HCT116 (cell line): Measurements from ENCODE around the gene FGFBP1. TPM values are rescaled to one million over a fixed set of nuclear protein-coding genes. Genes with fewer than 3 reads are reported as not detected.

Source experiments
- ATAC-seq: fragments of 200-7000 bp; cut with Tn5 transposase; 2 replicates; pipeline ENCODE4 v1.9.1; 2020; ENCODE audit warnings: mild to moderate bottlenecking, moderate library complexity
- BruUV-seq: library from RNA; stranded (reverse); fragments of 400-500 nt; replicated peaks from 2 replicates; lab custom pipeline; 2021; lab: Mats Ljungman, UMichigan
- CTCF ChIA-PET: fragments of 300-600 bp; sonication (Branson Sonifier 250); formaldehyde crosslinking; loops from one replicate; lab custom pipeline; 2021; ENCODE audit warnings: antibody characterized with exemption; lab: Charles Lee
- POLR2A ChIA-PET: fragments of 300-600, 350-600 bp; sonication (Branson Sonifier 250); formaldehyde crosslinking; loops from one replicate; lab custom pipeline; 2021; ENCODE audit warnings: antibody characterized with exemption; lab: Charles Lee
- RAD21 ChIA-PET, 2 experiments: fragments of 300-600 bp; sonication (Branson Sonifier 250); formaldehyde crosslinking; loops; one replicate each; lab custom pipeline; 2023; ENCODE audit warnings: low total read pairs in 2 of 2; ENCODE audit not compliant: uncharacterized antibody in 2 of 2, unreplicated experiment in 2 of 2, low non-redundant PET in 1 of 2; lab: Charles Lee
- DNase-seq: peaks from one replicate; pipeline ENCODE4 v3.0.0-alpha.2; 2010; ENCODE audit warnings: low read depth, low spot score
- H2AFZ ChIP-seq: fragments of 200-600 bp; shearing (Covaris generic), sonication (generic); 2 replicates; pipeline ENCODE4 v1.6.1; 2017; ENCODE audit warnings: low read depth, mixed run types, mixed read lengths, antibody characterized with exemption, low read length; ENCODE audit not compliant: poor library complexity, severe bottlenecking
- H3K27ac ChIP-seq: 2 replicates; pipeline ENCODE4 v1.5.1; 2012; ENCODE audit warnings: low read depth, low read length
- H3K27me3 ChIP-seq: fragments of 200-600 bp; sonication (generic); 2 replicates; pipeline ENCODE4 v1.6.1; 2016; ENCODE audit warnings: mixed run types, low read length, mixed read lengths; ENCODE audit not compliant: insufficient read depth
- H3K36me3 ChIP-seq, 2 experiments: fragments of 200-500 bp in 1 of 2; fragments of 200-600 bp in 1 of 2; sonication (Bioruptor generic) in 1 of 2; sonication (generic) in 1 of 2; 2 replicates each; pipeline versions ENCODE4 v1.5.1 to v1.6.1; 2014 to 2016; ENCODE audit warnings: low read length in 2 of 2, inconsistent platforms in 1 of 2, mixed read lengths in 1 of 2, mixed run types in 1 of 2; ENCODE audit not compliant: insufficient read depth in 2 of 2, control insufficient read depth in 1 of 2
- H3K4me1 ChIP-seq, 2 experiments: fragments of 200-600 bp in 1 of 2; sonication (generic) in 1 of 2; 2 replicates each; pipeline versions ENCODE4 v1.5.1 to v1.6.1; 2012 to 2017; ENCODE audit warnings: low read length in 2 of 2, inconsistent platforms in 1 of 2, mild to moderate bottlenecking in 1 of 2, mixed read lengths in 1 of 2, mixed run types in 1 of 2, moderate library complexity in 1 of 2; ENCODE audit not compliant: insufficient read depth in 2 of 2, control insufficient read depth in 1 of 2
- H3K4me2 ChIP-seq: fragments of 200-600 bp; sonication (generic); 2 replicates; pipeline ENCODE4 v1.6.1; 2017; ENCODE audit warnings: mixed run types, low read length, mixed read lengths
- H3K4me3 ChIP-seq, 2 experiments: fragments of 200-600 bp in 1 of 2; sonication (generic) in 1 of 2; replicated peaks in 1 of 2; 2 replicates each; pipeline ENCODE4 v1.5.1; 2011 to 2016; ENCODE audit warnings: low read length in 2 of 2, control low read depth in 1 of 2, low read depth in 1 of 2, mild to moderate bottlenecking in 1 of 2, mixed read lengths in 1 of 2, mixed run types in 1 of 2
- H3K79me2 ChIP-seq: fragments of 200-600 bp; sonication (generic); 2 replicates; pipeline ENCODE4 v1.6.1; 2017; ENCODE audit warnings: mild to moderate bottlenecking, mixed run types, low read length, moderate library complexity, mixed read lengths; ENCODE audit not compliant: insufficient read depth
- H3K9ac ChIP-seq: fragments of 200-600 bp; sonication (generic); 2 replicates; pipeline ENCODE4 v1.6.1; 2016; ENCODE audit warnings: low read length, mixed read lengths
- H3K9me2 ChIP-seq: fragments of 200-600 bp; sonication (generic), shearing (Covaris generic); 2 replicates; pipeline ENCODE4 v1.6.1; 2017; ENCODE audit warnings: mixed run types, mild to moderate bottlenecking, moderate library complexity; ENCODE audit not compliant: insufficient read depth
- H3K9me3 ChIP-seq, 2 experiments: fragments of 200-500 bp in 1 of 2; fragments of 200-600 bp in 1 of 2; sonication (Bioruptor generic) in 1 of 2; sonication (generic) in 1 of 2; 2 replicates each; pipeline ENCODE4 v1.6.1; 2014 to 2017; ENCODE audit warnings: low read length in 2 of 2, mixed read lengths in 2 of 2, inconsistent platforms in 1 of 2, low read depth in 1 of 2, mild to moderate bottlenecking in 1 of 2, mixed run types in 1 of 2, moderate library complexity in 1 of 2; ENCODE audit not compliant: control insufficient read depth in 1 of 2, insufficient read depth in 1 of 2
- H4K20me1 ChIP-seq: fragments of 200-600 bp; sonication (generic), shearing (Covaris generic); 2 replicates; pipeline ENCODE4 v1.6.1; 2017; ENCODE audit warnings: mixed run types, mild to moderate bottlenecking, moderate library complexity; ENCODE audit not compliant: insufficient read depth
- CEBPB ChIP-seq: IDR thresholded peaks from 2 replicates; pipeline ENCODE4 v1.6.1; 2012; ENCODE audit warnings: low read depth
- SIN3A ChIP-seq: IDR thresholded peaks from 2 replicates; pipeline ENCODE4 v1.6.1; 2012; ENCODE audit warnings: low read depth
- SP1 ChIP-seq: IDR thresholded peaks from 2 replicates; pipeline ENCODE4 v1.6.1; 2012; ENCODE audit warnings: low read depth
- intact Hi-C: fragments of 100-400 bp; cut with micrococcal nuclease; formaldehyde crosslinking; loops from 2 replicates; pipeline ENCODE4 v1.10.0; 2022
- total RNA-seq: library from RNA; stranded (reverse); gene quantifications from one replicate; pipeline ENCODE4 v1.2.1, GENCODE V29; 2021; ENCODE audit not compliant: unreplicated experiment
- TF ChIP-seq, protein P1 (sequence below): IDR thresholded peaks from 2 replicates; pipeline ENCODE4 v1.6.1; 2012
- TF ChIP-seq, protein P2 (sequence below), 3 experiments: fragments of 200-600 bp in 1 of 3; sonication (generic) in 1 of 3; IDR thresholded peaks in 2 of 3; conservative IDR thresholded peaks in 1 of 3; 2 replicates each; pipeline ENCODE4 v1.5.1; 2012 to 2017; ENCODE audit warnings: low read depth in 2 of 3, low read length in 2 of 3, antibody characterized with exemption in 1 of 3, borderline replicate concordance in 1 of 3, control low read depth in 1 of 3, mild to moderate bottlenecking in 1 of 3, mixed read lengths in 1 of 3, mixed run types in 1 of 3, moderate library complexity in 1 of 3; ENCODE audit not compliant: insufficient read depth in 1 of 3
- TF ChIP-seq, protein P3 (sequence below): IDR thresholded peaks from 2 replicates; pipeline ENCODE4 v1.6.1; 2012; ENCODE audit warnings: low read depth

FGFBP1 gene
- total RNA-seq, 1 experiment from 2014 or later: 8.7 TPM

DNA sequence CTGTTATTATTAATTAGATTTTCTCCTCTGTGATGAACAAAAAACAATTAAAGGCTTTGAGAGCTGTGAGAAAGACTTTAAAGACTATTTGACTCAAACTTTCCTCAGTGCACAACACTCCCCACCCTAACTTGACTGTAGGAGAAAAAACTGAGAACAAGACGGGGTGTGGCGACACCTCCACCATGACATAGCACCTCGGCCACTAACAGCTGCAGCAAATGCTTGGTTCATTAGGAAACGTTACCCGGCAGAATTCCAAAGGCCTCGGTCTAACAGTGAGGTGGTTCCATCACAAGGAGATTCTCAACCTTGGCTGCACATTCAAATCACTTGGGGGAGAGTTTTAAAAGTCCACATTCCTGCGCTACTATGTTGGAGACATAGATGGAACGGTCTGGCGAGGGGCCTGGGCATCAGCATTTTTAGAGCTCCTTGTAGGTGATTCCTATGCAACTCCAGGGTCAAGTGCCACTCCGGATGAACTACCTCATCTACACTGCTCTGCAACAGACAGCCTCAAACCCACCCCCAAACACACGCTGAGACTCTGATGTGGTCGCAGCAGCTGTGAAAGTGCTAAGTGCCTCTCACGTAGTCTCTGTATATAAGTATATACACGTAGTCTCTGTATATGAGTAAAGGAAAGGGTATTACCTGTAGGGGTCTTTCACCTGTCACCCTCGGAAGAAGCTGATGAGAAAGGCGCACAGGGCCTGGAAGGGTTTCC is 23.4 kb upstream of the FGFBP1 start:
- BruUV-seq: no TSS peak

More for the DNA sequence above, 23.4 kb upstream of the FGFBP1 start:
- no peak overlapping the region for H3K9ac ChIP-seq
- ChIA-PET CTCF (interaction anchor here (1.0 to 2.8 kb wide), 3 partner anchors 79 to 303 kb away, joined by 4 to 32 read pairs (median 5); no protein-coding TSS in a partner anchor), POLR2A (no interaction called here)
- no peaks in the 10 kb centered on the region; a peak in 1 of 4 replicates for H3K9me3 ChIP-seq
- H3K79me2 ChIP-seq: no peaks in the 10 kb centered on the region
- DNase-seq (no peak), ATAC-seq (no peak)
- no peaks in the 10 kb centered on the region for H4K20me1 ChIP-seq
- no peaks in the 10 kb centered on the region for H3K36me3 ChIP-seq
- peaks cover 0 to 7% of the 10 kb centered on the region in 2 experiments; a peak in 1 of 4 replicates for H3K4me1 ChIP-seq
- TF ChIP-seq CEBPB (no peak), SIN3A (no peak), SP1 (no peak)
- TF ChIP-seq, protein P1, sequence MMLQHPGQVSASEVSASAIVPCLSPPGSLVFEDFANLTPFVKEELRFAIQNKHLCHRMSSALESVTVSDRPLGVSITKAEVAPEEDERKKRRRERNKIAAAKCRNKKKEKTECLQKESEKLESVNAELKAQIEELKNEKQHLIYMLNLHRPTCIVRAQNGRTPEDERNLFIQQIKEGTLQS: no peak
- TF ChIP-seq, protein P2, sequence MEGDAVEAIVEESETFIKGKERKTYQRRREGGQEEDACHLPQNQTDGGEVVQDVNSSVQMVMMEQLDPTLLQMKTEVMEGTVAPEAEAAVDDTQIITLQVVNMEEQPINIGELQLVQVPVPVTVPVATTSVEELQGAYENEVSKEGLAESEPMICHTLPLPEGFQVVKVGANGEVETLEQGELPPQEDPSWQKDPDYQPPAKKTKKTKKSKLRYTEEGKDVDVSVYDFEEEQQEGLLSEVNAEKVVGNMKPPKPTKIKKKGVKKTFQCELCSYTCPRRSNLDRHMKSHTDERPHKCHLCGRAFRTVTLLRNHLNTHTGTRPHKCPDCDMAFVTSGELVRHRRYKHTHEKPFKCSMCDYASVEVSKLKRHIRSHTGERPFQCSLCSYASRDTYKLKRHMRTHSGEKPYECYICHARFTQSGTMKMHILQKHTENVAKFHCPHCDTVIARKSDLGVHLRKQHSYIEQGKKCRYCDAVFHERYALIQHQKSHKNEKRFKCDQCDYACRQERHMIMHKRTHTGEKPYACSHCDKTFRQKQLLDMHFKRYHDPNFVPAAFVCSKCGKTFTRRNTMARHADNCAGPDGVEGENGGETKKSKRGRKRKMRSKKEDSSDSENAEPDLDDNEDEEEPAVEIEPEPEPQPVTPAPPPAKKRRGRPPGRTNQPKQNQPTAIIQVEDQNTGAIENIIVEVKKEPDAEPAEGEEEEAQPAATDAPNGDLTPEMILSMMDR (IDR thresholded peaks at IDR 0.05 in 2 of 3, conservative IDR thresholded peaks at IDR 0.05 in 1 of 3; ENCODE audit: borderline replicate concordance in 1 of 3, insufficient read depth in 1 of 3, low read depth in 2 of 3, low read length in 2 of 3): no peak
- TF ChIP-seq, protein P3, sequence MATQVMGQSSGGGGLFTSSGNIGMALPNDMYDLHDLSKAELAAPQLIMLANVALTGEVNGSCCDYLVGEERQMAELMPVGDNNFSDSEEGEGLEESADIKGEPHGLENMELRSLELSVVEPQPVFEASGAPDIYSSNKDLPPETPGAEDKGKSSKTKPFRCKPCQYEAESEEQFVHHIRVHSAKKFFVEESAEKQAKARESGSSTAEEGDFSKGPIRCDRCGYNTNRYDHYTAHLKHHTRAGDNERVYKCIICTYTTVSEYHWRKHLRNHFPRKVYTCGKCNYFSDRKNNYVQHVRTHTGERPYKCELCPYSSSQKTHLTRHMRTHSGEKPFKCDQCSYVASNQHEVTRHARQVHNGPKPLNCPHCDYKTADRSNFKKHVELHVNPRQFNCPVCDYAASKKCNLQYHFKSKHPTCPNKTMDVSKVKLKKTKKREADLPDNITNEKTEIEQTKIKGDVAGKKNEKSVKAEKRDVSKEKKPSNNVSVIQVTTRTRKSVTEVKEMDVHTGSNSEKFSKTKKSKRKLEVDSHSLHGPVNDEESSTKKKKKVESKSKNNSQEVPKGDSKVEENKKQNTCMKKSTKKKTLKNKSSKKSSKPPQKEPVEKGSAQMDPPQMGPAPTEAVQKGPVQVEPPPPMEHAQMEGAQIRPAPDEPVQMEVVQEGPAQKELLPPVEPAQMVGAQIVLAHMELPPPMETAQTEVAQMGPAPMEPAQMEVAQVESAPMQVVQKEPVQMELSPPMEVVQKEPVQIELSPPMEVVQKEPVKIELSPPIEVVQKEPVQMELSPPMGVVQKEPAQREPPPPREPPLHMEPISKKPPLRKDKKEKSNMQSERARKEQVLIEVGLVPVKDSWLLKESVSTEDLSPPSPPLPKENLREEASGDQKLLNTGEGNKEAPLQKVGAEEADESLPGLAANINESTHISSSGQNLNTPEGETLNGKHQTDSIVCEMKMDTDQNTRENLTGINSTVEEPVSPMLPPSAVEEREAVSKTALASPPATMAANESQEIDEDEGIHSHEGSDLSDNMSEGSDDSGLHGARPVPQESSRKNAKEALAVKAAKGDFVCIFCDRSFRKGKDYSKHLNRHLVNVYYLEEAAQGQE: no peak
- TF ChIP-seq, all 23 proteins: peak for 0
- H3K4me2 ChIP-seq: no peak overlapping the region
- H3K9me2 ChIP-seq: no peaks in the 10 kb centered on the region
- H3K4me3 ChIP-seq: no peak overlapping the region
- RAD21 ChIA-PET: no interaction called here
- no peak overlapping the region for H3K27ac ChIP-seq
- no peak overlapping the region for H2AFZ ChIP-seq
- H3K27me3 ChIP-seq: no peaks in the 10 kb centered on the region
- intact Hi-C loops: no loop called here
